SU-DHL-6 (cell line): ENCODE results near the gene DPP6.

Experiments used
- CTCF ChIP-seq: fragments of 200-600 bp; sonication (generic); IDR thresholded peaks from one replicate; pipeline ENCODE4 v1.5.1; 2017; ENCODE audit warnings: antibody characterized with exemption, mild to moderate bottlenecking, low read length, moderate library complexity; ENCODE audit not compliant: insufficient read depth, poor library complexity, severe bottlenecking
- EZH2phosphoT487 ChIP-seq: fragments of 200-600 bp; sonication (generic), shearing (Covaris generic); conservative IDR thresholded peaks from 2 replicates; pipeline ENCODE4 v1.6.1; 2018; ENCODE audit warnings: mild to moderate bottlenecking, antibody characterized with exemption, low read length, moderate library complexity, mixed read lengths

GRCh38 chr7:154345093-154345492, 292.9 kb downstream of the DPP6 start:
- no peak for TF ChIP-seq CTCF
- TF ChIP-seq EZH2phosphoT487, result no peak
